DOHH2 (cell line): ENCODE measurements around the gene GAREM1.

Experiments used
- H3F3A ChIP-seq: fragments of 200-600 bp; sonication (generic), shearing (Covaris generic); 2 replicates; pipeline ENCODE4 v1.6.0; 2016; ENCODE audit warnings: antibody characterized with exemption, mild to moderate bottlenecking; ENCODE audit not compliant: control insufficient read depth, insufficient read depth
- H3K27ac ChIP-seq: fragments of 200-600 bp; sonication (generic); 2 replicates; pipeline ENCODE4 v1.5.1; 2014; ENCODE audit warnings: low read depth, mild to moderate bottlenecking, low read length, moderate library complexity
- H3K27me3 ChIP-seq: fragments of 200-600 bp; sonication (generic); 2 replicates; pipeline ENCODE4 v1.6.1; 2014; ENCODE audit warnings: mild to moderate bottlenecking, low read length, mixed read lengths; ENCODE audit not compliant: control insufficient read depth
- H3K36me3 ChIP-seq: fragments of 200-600 bp; sonication (generic); 2 replicates; pipeline ENCODE4 v1.6.1; 2014; ENCODE audit warnings: mild to moderate bottlenecking, low read length, moderate library complexity, mixed read lengths; ENCODE audit not compliant: control insufficient read depth
- H3K4me1 ChIP-seq: fragments of 200-600 bp; sonication (generic); 2 replicates; pipeline ENCODE4 v1.6.1; 2014; ENCODE audit warnings: mild to moderate bottlenecking, low read length, mixed read lengths; ENCODE audit not compliant: control insufficient read depth
- H3K4me2 ChIP-seq: fragments of 200-600 bp; sonication (generic); 2 replicates; pipeline ENCODE4 v1.6.0; 2014; ENCODE audit warnings: mild to moderate bottlenecking, low read length, moderate library complexity
- H3K4me3 ChIP-seq: fragments of 200-600 bp; sonication (generic); 2 replicates; pipeline ENCODE4 v1.5.1; 2014; ENCODE audit warnings: mild to moderate bottlenecking, low read length, mixed read lengths
- H3K79me2 ChIP-seq: fragments of 200-600 bp; sonication (generic); 2 replicates; pipeline ENCODE4 v1.6.1; 2014; ENCODE audit warnings: mild to moderate bottlenecking, low read length, mixed read lengths; ENCODE audit not compliant: control insufficient read depth
- H3K9me2 ChIP-seq: fragments of 200-600 bp; sonication (generic); replicated peaks from 2 replicates; pipeline ENCODE4 v1.6.1; 2014; ENCODE audit warnings: mild to moderate bottlenecking, low read length, mixed read lengths; ENCODE audit not compliant: control insufficient read depth
- H3K9me3 ChIP-seq: fragments of 200-600 bp; sonication (generic); 2 replicates; pipeline ENCODE4 v1.6.1; 2014; ENCODE audit warnings: antibody characterized with exemption, low read length, mixed read lengths; ENCODE audit not compliant: control insufficient read depth, insufficient read depth
- H4K20me1 ChIP-seq: fragments of 200-600 bp; sonication (generic); 2 replicates; pipeline ENCODE4 v1.6.0; 2014; ENCODE audit warnings: low read depth, mild to moderate bottlenecking, antibody characterized with exemption, low read length, moderate library complexity; ENCODE audit not compliant: control insufficient read depth, insufficient read depth
- EZH2phosphoT487 ChIP-seq: fragments of 200-600 bp; sonication (generic); IDR thresholded peaks from 2 replicates; pipeline ENCODE4 v1.6.1; 2017; ENCODE audit warnings: borderline replicate concordance, mild to moderate bottlenecking, antibody characterized with exemption, low read length, moderate library complexity, mixed read lengths
- TF ChIP-seq, protein P1 (sequence below): fragments of 200-600 bp; sonication (generic); IDR thresholded peaks from one replicate; pipeline ENCODE4 v1.5.1; 2014; ENCODE audit warnings: antibody characterized with exemption, mild to moderate bottlenecking, low read depth, low read length; ENCODE audit not compliant: poor library complexity, severe bottlenecking

The GAREM1 gene

GRCh38 chr18:32257084-32257785 lies 213.4 kb downstream of the GAREM1 start:
- TF ChIP-seq EZH2phosphoT487 = no peak
- TF ChIP-seq, protein P1, sequence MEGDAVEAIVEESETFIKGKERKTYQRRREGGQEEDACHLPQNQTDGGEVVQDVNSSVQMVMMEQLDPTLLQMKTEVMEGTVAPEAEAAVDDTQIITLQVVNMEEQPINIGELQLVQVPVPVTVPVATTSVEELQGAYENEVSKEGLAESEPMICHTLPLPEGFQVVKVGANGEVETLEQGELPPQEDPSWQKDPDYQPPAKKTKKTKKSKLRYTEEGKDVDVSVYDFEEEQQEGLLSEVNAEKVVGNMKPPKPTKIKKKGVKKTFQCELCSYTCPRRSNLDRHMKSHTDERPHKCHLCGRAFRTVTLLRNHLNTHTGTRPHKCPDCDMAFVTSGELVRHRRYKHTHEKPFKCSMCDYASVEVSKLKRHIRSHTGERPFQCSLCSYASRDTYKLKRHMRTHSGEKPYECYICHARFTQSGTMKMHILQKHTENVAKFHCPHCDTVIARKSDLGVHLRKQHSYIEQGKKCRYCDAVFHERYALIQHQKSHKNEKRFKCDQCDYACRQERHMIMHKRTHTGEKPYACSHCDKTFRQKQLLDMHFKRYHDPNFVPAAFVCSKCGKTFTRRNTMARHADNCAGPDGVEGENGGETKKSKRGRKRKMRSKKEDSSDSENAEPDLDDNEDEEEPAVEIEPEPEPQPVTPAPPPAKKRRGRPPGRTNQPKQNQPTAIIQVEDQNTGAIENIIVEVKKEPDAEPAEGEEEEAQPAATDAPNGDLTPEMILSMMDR = no peak
- Histone ChIP-seq H3K27ac (no peak overlapping the region), H3K36me3 (no peaks in the 10 kb centered on the region), H4K20me1 (no peaks in the 10 kb centered on the region), H3K27me3 (peaks cover 3% of the 10 kb centered on the region; the same call in 1 of the 2 replicates), H3K4me2 (no peak overlapping the region), H3K4me1 (no peaks in the 10 kb centered on the region), H3K79me2 (no peaks in the 10 kb centered on the region), H3F3A (no peaks in the 10 kb centered on the region), H3K4me3 (no peak overlapping the region), H3K9me3 (no peaks in the 10 kb centered on the region), H3K9me2 (no peaks in the 10 kb centered on the region)

DNA sequence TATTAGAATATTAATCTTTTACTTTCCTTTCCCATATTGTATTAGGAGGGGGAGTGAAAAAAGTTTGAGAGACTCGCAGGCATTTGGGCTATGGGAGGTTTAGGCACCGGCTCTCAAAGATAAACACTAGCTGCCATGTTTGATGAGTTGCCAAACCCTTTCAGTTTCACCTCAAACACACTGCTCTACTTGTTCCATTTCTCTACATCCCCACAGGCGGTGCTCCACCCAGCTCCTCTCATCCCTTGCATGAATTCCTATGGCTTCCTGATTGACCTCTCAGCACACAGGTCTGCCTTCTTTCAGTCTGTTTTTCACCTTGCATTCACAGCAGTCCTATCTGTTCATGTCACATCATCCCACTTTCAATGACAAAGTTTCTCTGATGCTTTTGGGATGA lies 215.1 kb downstream of the GAREM1 start:
- Histone ChIP-seq H3K79me2 (no peaks in the 10 kb centered on the region), H4K20me1 (no peaks in the 10 kb centered on the region), H3F3A (no peaks in the 10 kb centered on the region), H3K27me3 (peaks cover 3% of the 10 kb centered on the region; the same call in 1 of the 2 replicates), H3K4me1 (no peaks in the 10 kb centered on the region), H3K4me3 (no peak overlapping the region), H3K4me2 (no peak overlapping the region), H3K9me2 (no peaks in the 10 kb centered on the region), H3K36me3 (no peaks in the 10 kb centered on the region), H3K27ac (no peak overlapping the region), H3K9me3 (no peaks in the 10 kb centered on the region)
- TF ChIP-seq EZH2phosphoT487 = no peak
- TF ChIP-seq, protein P1 = no peak

- peaks cover 9% of the 10 kb centered on the region; the same call in 1 of the 2 replicates for H3K27me3 ChIP-seq
- TF ChIP-seq, protein P1 = no peak
- TF ChIP-seq EZH2phosphoT487 = no peak
- H3K36me3 ChIP-seq = no peaks in the 10 kb centered on the region
- H3F3A ChIP-seq = no peaks in the 10 kb centered on the region
- H3K4me1 ChIP-seq = no peaks in the 10 kb centered on the region
- H3K4me3 ChIP-seq = no peak overlapping the region
- no peaks in the 10 kb centered on the region for H4K20me1 ChIP-seq
- H3K4me2 ChIP-seq = no peak overlapping the region
- no peaks in the 10 kb centered on the region for H3K9me2 ChIP-seq
- H3K9me3 ChIP-seq = no peaks in the 10 kb centered on the region; the same call in 1 of the 2 replicates
- no peak overlapping the region for H3K27ac ChIP-seq
- H3K79me2 ChIP-seq = no peaks in the 10 kb centered on the region
These were observed 218.4 kb downstream of the GAREM1 start for GRCh38 chr18:32252141-32252860.
